Heart right ventricle (tissue), 16 donors: ENCODE results near the gene KRTAP10-12. TPM values are rescaled to one million over a fixed set of nuclear protein-coding genes. Genes with fewer than 3 reads are reported as not detected.

Source experiments
- ATAC-seq, 8 donors: fragments of 200-7000 bp; cut with Tn5 transposase; one replicate each; pipeline ENCODE4 v1.9.1; 2020; ENCODE audit warnings: mild to moderate bottlenecking in 8 of 8, moderate library complexity in 8 of 8, moderate number of reproducible peaks in 1 of 8
- DNase-seq, 2 donors: peaks; one replicate each; pipeline ENCODE4 v3.0.0-alpha.2; 2020
- H3K27ac ChIP-seq, 10 donors: fragments of 200-600 bp; sonication (generic) in 2 of 10; one replicate each; pipeline versions ENCODE4 v1.5.0 to v1.8.0; 2020 to 2022; ENCODE audit warnings: mild to moderate bottlenecking in 3 of 10
- H3K27me3 ChIP-seq, 7 donors: fragments of 200-600 bp; one replicate each; pipeline ENCODE4 v1.8.0; 2021 to 2022; ENCODE audit warnings: mild to moderate bottlenecking in 2 of 7
- H3K36me3 ChIP-seq, 9 donors: fragments of 200-600 bp; sonication (generic) in 1 of 9; one replicate each; pipeline versions ENCODE4 v1.5.0 to v1.8.0; 2020 to 2022; ENCODE audit warnings: mild to moderate bottlenecking in 2 of 9
- H3K4me1 ChIP-seq, 9 donors: fragments of 200-600 bp; sonication (generic) in 1 of 9; one replicate each; pipeline versions ENCODE4 v1.5.0 to v1.8.0; 2020 to 2022; ENCODE audit warnings: mild to moderate bottlenecking in 4 of 9
- H3K4me3 ChIP-seq, 10 donors: fragments of 200-600 bp; sonication (generic) in 2 of 10; one replicate each; pipeline versions ENCODE4 v1.5.0 to v1.8.0; 2020 to 2022; ENCODE audit warnings: mild to moderate bottlenecking in 7 of 10, moderate library complexity in 2 of 10
- H3K9me3 ChIP-seq, 11 donors: fragments of 200-600 bp in 10 of 11; sonication (generic) in 2 of 11; one replicate each; pipeline versions ENCODE4 v1.5.0 to v1.8.0; 2013 to 2022; ENCODE audit warnings: mild to moderate bottlenecking in 2 of 11, control low read depth in 1 of 11, moderate library complexity in 1 of 11
- CTCF ChIP-seq, 9 donors: fragments of 200-600 bp; sonication (generic) in 2 of 9; IDR thresholded peaks; one replicate each; pipeline versions ENCODE4 v1.5.0 to v1.8.0; 2021 to 2022; ENCODE audit warnings: antibody characterized with exemption in 9 of 9, mild to moderate bottlenecking in 5 of 9, moderate library complexity in 1 of 9
- WGBS, 2 donors: extraction: QIAGEN DNeasy Blood & Tissue Kit; methylation state at CpG; one replicate each; pipeline ENCODE4 v1.1.7; 2013; ENCODE audit warnings: inconsistent platforms in 1 of 2; 5-methylcytosine and 5-hydroxymethylcytosine counted together
- intact Hi-C, 10 donors: fragments of 100-400 bp; cut with DNase I; formaldehyde crosslinking; loops; one replicate each; pipeline versions ENCODE4 v1.11.1 to v1.14.2; 2022
- polyA plus RNA-seq, 2 donors: library from polyadenylated mRNA; stranded (reverse); fragments of 200-250 nt; gene quantifications; one replicate each; pipeline ENCODE4 v1.2.3, GENCODE V29; 2013
- total RNA-seq, 10 donors: library from RNA; stranded (reverse); fragmentation: NEBNext Ultra II Directional in 3 of 10; extraction: Animal tissue kit (Norgen Biotek cat#: 25700) in 3 of 10; gene quantifications; one replicate each; pipeline versions ENCODE4 v1.2.1 to v1.2.4, GENCODE V29; 2021 to 2023
- donor health status: Arrhythmogenic right ventricular cardiomyopathy.
- donor health status: ischemic (EF 13 %, LVEDD 7.1; RV severe dilation, severe dysfunction).
- donor health status: healthy with polysubstance abuse.
- donor health status: DM: no; HTN: yes; CAD: no.
- donor health status: DM: no; HTN: no; CAD: no.
- donor health status: ischemic (EF 25% LVEDD 6.9; RV normal size, moderate dysfunction).
- donor health status: ischemic (EF 25% LVEDD 5.7; RV mildly dilated, moderate dysfunction).
- donor health status: healthy.
- donor health status: DM: yes; HTN: yes; CAD: no.
- donor health status: Ischemic cardiomyopathy.
- donor health status: ischemic (EF 35%, LVEDD 5.7; RV mildly dilated, moderate dysfunction).
- donor health status: nonischemic (EF 11% LVEDD 7.7; RV severe dilation, severe dysfunction).
- donor health status: DM: yes; HTN: yes; CAD: no.
- donor health status: PGD.
- donor health status: ischemic (EF 29% LVEDD 5.4; RV normal size, mild dysfunction).
- donor health status: nonischemic (EF 23%, LVEDD 6.1; RV moderate dilation, normal function).

The KRTAP10-12 gene
- total and polyA plus RNA-seq, 12 donors: not detected

DNA sequence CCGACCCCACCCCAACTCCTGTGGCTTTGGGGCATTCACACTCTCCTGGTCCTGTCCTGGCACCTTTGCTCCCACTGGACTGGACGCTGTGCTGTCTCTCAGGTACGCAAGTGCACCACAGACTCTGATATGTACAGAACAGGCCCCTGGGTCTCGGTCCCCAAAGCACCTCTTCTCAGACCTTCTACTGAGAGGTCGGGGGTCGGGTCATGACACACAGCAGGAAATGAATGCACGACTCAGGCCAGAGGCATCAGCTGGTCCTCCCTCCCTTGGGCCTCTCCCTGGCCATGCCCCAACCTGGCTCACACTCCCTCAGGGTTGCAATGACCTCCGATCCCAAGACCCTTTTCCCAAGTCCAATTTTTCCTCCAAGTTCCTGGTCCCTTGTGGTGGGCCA, 1.8 kb upstream of the KRTAP10-12 start:
- H3K27ac ChIP-seq: no peak overlapping the region
- 58 to 66% methylated on average over 8 of the region's 8 CpGs for WGBS, 2 donors
- no peaks in the 10 kb centered on the region for H3K36me3 ChIP-seq
- H3K9me3 ChIP-seq: peaks cover 0 to 31% (median 12%) of the 10 kb centered on the region in 11 donors
- TF ChIP-seq CTCF (IDR thresholded peaks at IDR 0.05): no peak
- H3K4me1 ChIP-seq: no peaks in the 10 kb centered on the region
- no peak for ATAC-seq
- DNase-seq: no peak
- H3K4me3 ChIP-seq: no peak overlapping the region
- peaks cover 0 to 65% (median 41%) of the 10 kb centered on the region in 7 donors for H3K27me3 ChIP-seq
- intact Hi-C loops: no loop called here

DNA sequence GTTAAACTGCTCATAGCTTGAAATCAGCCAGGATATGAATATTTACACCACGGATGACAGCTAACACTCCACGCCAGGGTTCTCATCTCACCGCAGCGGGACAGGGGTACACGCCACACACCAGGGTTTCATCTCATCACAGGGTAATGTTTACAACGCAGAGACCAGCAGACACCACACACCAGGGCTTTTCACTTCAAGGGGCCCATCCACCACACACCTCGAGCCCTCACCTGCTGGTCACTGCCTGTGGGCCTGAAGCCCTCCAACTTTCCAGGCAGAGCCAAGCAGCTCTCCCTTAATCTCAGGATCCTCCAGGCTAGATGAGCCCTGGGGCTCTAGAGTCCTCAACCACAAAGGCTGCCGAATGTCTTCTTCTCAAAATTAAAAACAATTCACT, 1.3 kb upstream of the KRTAP10-12 start:
- DNase-seq: no peak
- no peak for TF ChIP-seq CTCF (IDR thresholded peaks at IDR 0.05)
- intact Hi-C loops: no loop called here
- peaks cover 0 to 31% (median 12%) of the 10 kb centered on the region in 11 donors for H3K9me3 ChIP-seq
- no peak for ATAC-seq
- no peak overlapping the region for H3K27ac ChIP-seq
- H3K4me3 ChIP-seq: no peak overlapping the region
- WGBS, 2 donors: 70 to 79% methylated on average over 8 of the region's 8 CpGs
- no peaks in the 10 kb centered on the region for H3K36me3 ChIP-seq
- H3K27me3 ChIP-seq: peaks cover 0 to 65% (median 46%) of the 10 kb centered on the region in 7 donors
- no peaks in the 10 kb centered on the region for H3K4me1 ChIP-seq

- no peak for TF ChIP-seq CTCF (IDR thresholded peaks at IDR 0.05)
- 53 to 68% methylated on average over 10 of the region's 10 CpGs for WGBS, 2 donors
Measured at GRCh38 chr21:44696572-44696971, 400 bp upstream of the KRTAP10-12 start.

GRCh38 chr21:44697811-44698734, 1.1 kb downstream of the KRTAP10-12 start:
- H3K9me3 ChIP-seq: peaks cover 0 to 17% (median 9%) of the 10 kb centered on the region in 11 donors
- DNase-seq (no peak), ATAC-seq (peak in 2 of 8 donors; percentile 20 to 22)
- intact Hi-C loops: no loop called here
- H3K27ac ChIP-seq: no peak overlapping the region
- H3K4me3 ChIP-seq: no peak overlapping the region
- H3K36me3 ChIP-seq: no peaks in the 10 kb centered on the region
- peaks cover 0 to 84% (median 68%) of the 10 kb centered on the region in 7 donors for H3K27me3 ChIP-seq
- no peaks in the 10 kb centered on the region for H3K4me1 ChIP-seq
- 23 to 24% methylated on average over 35 of the region's 35 CpGs for WGBS, 2 donors
- TF ChIP-seq CTCF (IDR thresholded peaks at IDR 0.05): no peak

More at GRCh38 chr21:44696572-44696971, 400 bp upstream of the KRTAP10-12 start:
- Histone ChIP-seq H3K9me3 (peaks cover 0 to 31% (median 12%) of the 10 kb centered on the region in 11 donors), H3K36me3 (no peaks in the 10 kb centered on the region), H3K27me3 (peaks cover 0 to 69% (median 55%) of the 10 kb centered on the region in 7 donors), H3K4me3 (no peak overlapping the region), H3K4me1 (no peaks in the 10 kb centered on the region), H3K27ac (no peak overlapping the region)
- ATAC-seq (peak in 1 of 8 donors; percentile 18), DNase-seq (no peak)
- intact Hi-C loops: no loop called here
